A375 (cell line): Measurements from ENCODE around the gene GOLGA7B. TPM values are rescaled to one million over a fixed set of nuclear protein-coding genes. Genes with fewer than 3 reads are reported as not detected.

ENCODE experiments used
- total RNA-seq: library from RNA; depleted of rRNA; stranded (reverse); fragments of >200 nt; shearing (Covaris generic); gene quantifications from 2 replicates; pipeline ENCODE4 v1.2.3, GENCODE V29; 2014; rRNA removed

Gene GOLGA7B
- total RNA-seq: 3.4 and 3.5 TPM in 2 replicates

GRCh38 chr10:97849687-97850402 is at the start of gene GOLGA7B:
TSS of gene GOLGA7B (plus strand) at chr10:97849843. CDS start at chr10:97850304, 461 bp downstream.

Other genes with a start within 250 kb of the GOLGA7B start
- 15.1 and 15.9 TPM in 2 replicates for gene MORN4, start 216.3 kb upstream of the GOLGA7B start, total RNA-seq
- 21.3 and 22.8 TPM in 2 replicates for gene PI4K2A, start 209.2 kb upstream of the GOLGA7B start, total RNA-seq
- gene AVPI1, start 162.6 kb upstream of the GOLGA7B start, total RNA-seq: 98.2 and 109 TPM in 2 replicates
- 28.9 and 34.7 TPM in 2 replicates for gene MARVELD1, start 136.1 kb upstream of the GOLGA7B start, total RNA-seq
- gene ZFYVE27, start 112.7 kb upstream of the GOLGA7B start, total RNA-seq: 38.7 and 44.4 TPM in 2 replicates
- gene SFRP5, start 77.8 kb upstream of the GOLGA7B start, total RNA-seq: 0.05 and 0.94 TPM in 2 replicates
- gene CRTAC1, start 180.8 kb downstream of the GOLGA7B start, total RNA-seq: not detected in 2 replicates